ENCODE data around the gene MRPL22.
"Not testable (repeated sequence)": the region's sequence is repeated elsewhere in the genome, so short reads cannot be mapped to it uniquely, and the experiment has no call there.

The MRPL22 gene

GRCh38 chr5:154943527-154943926, 2.7 kb downstream of the MRPL22 start:
- no peak for DNase-seq

GRCh38 chr5:154944716-154945115, 3.8 kb downstream of the MRPL22 start:
- DNase-seq: no peak

GRCh38 chr5:154945695-154946301, 4.9 kb downstream of the MRPL22 start:
- no peak for DNase-seq

GRCh38 chr5:154947778-154948177, 6.9 kb downstream of the MRPL22 start:
- no peak for DNase-seq

- DNase-seq: no peak
Measured at GRCh38 chr5:154948313-154948712, 7.4 kb downstream of the MRPL22 start.

- no peak for DNase-seq
Measured at GRCh38 chr5:154949781-154950180, 8.9 kb downstream of the MRPL22 start.

GRCh38 chr5:154956712-154957111, 15.8 kb downstream of the MRPL22 start:
- DNase-seq: no peak

GRCh38 chr5:154962494-154962893, 21.6 kb downstream of the MRPL22 start:
- no peak for DNase-seq

GRCh38 chr5:154966081-154966841, 25.4 kb downstream of the MRPL22 start:
- DNase-seq: no peak

- no peak for DNase-seq
Measured at GRCh38 chr5:154966874-154967273, 26.0 kb downstream of the MRPL22 start.

- no peak for DNase-seq
Measured at GRCh38 chr5:154967421-154968024, 26.6 kb downstream of the MRPL22 start.

GRCh38 chr5:154968953-154969352, 28.1 kb downstream of the MRPL22 start:
- no peak for DNase-seq

GRCh38 chr5:154970759-154971158, 29.9 kb downstream of the MRPL22 start:
- DNase-seq: no peak

- DNase-seq: no peak
Measured at GRCh38 chr5:154971501-154971900, 30.6 kb downstream of the MRPL22 start.

GRCh38 chr5:154972476-154973080, 31.7 kb downstream of the MRPL22 start:
- DNase-seq: no peak

GRCh38 chr5:154976082-154976481, 35.2 kb downstream of the MRPL22 start:
- not testable (repeated sequence) for DNase-seq

- no peak for DNase-seq
Measured at GRCh38 chr5:154977409-154977808, 36.5 kb downstream of the MRPL22 start.

- not testable (repeated sequence) for DNase-seq
Measured at GRCh38 chr5:154978294-154978693, 37.4 kb downstream of the MRPL22 start.

GRCh38 chr5:154984946-154985516, 44.2 kb downstream of the MRPL22 start:
- DNase-seq: no peak

GRCh38 chr5:154986151-154986550, 45.3 kb downstream of the MRPL22 start:
- no peak for DNase-seq

- no peak for DNase-seq
Measured at GRCh38 chr5:154989626-154990025, 48.8 kb downstream of the MRPL22 start.

GRCh38 chr5:154993461-154993860, 52.6 kb downstream of the MRPL22 start:
- no peak for DNase-seq

GRCh38 chr5:154995679-154996078, 54.8 kb downstream of the MRPL22 start:
- no peak for DNase-seq
